Endothelial cell of umbilical vein (primary cell): ENCODE results near the gene GALNT2. TPM values are rescaled to one million over a fixed set of nuclear protein-coding genes. Genes with fewer than 3 reads are reported as not detected.

Source experiments
- BruUV-seq: library from RNA; stranded (reverse); fragments of 400-500 nt; replicated peaks from 2 replicates; lab custom pipeline; 2021; lab: Mats Ljungman, UMichigan
- CTCF ChIA-PET: fragments of 300-600, 350-600 bp; sonication (Branson Sonifier 250); formaldehyde crosslinking; loops from one replicate; lab custom pipeline; 2021; ENCODE audit warnings: antibody characterized with exemption, inconsistent platforms; lab: Charles Lee
- POLR2A ChIA-PET: fragments of 300-600, 350-600 bp; sonication (Branson Sonifier 250); formaldehyde crosslinking; loops from one replicate; lab custom pipeline; 2021; ENCODE audit warnings: antibody characterized with exemption, inconsistent platforms; lab: Charles Lee
- DNase-seq: peaks from one replicate; pipeline ENCODE4 v3.0.0-alpha.2; 2011; ENCODE audit warnings: low read depth, low spot score
- FAIRE-seq: peaks from 2 replicates; lab custom pipeline; 2011; peaks lifted over from hg19 to GRCh38; lab: Jason Lieb, UNC
- H2AFZ ChIP-seq: 2 replicates; pipeline ENCODE4 v1.6.0; 2012; ENCODE audit warnings: low read depth, low read length, control low read depth, inconsistent platforms
- H3K27ac ChIP-seq: 2 replicates; pipeline ENCODE4 v1.5.1; 2011; ENCODE audit warnings: low read depth, mild to moderate bottlenecking, control low read depth, low read length, moderate library complexity; ENCODE audit not compliant: insufficient read depth
- H3K27me3 ChIP-seq, 2 experiments: 2 replicates each; pipeline versions ENCODE4 v1.6.0 to v1.6.1; 2011; ENCODE audit warnings: low read length in 2 of 2, mixed read lengths in 1 of 2; ENCODE audit not compliant: control insufficient read depth in 2 of 2, insufficient read depth in 2 of 2
- H3K36me3 ChIP-seq, 2 experiments: 2 replicates in 1 of 2; 3 replicates in 1 of 2; pipeline ENCODE4 v1.5.1; 2011; ENCODE audit warnings: low read length in 2 of 2, mild to moderate bottlenecking in 1 of 2, moderate library complexity in 1 of 2; ENCODE audit not compliant: control insufficient read depth in 2 of 2, insufficient read depth in 2 of 2; ENCODE audit errors: extremely low read depth in 1 of 2
- H3K4me1 ChIP-seq: 3 replicates; pipeline ENCODE4 v1.5.1; 2011; ENCODE audit warnings: mild to moderate bottlenecking, low read length; ENCODE audit not compliant: control insufficient read depth, insufficient read depth; ENCODE audit errors: extremely low read depth
- H3K4me2 ChIP-seq: 2 replicates; pipeline ENCODE4 v1.6.1; 2011; ENCODE audit warnings: low read length, control low read depth, mixed read lengths; ENCODE audit not compliant: insufficient read depth
- H3K4me3 ChIP-seq, 3 experiments: fragments of 200-600 bp in 1 of 3; sonication (generic), shearing (Covaris generic) in 1 of 3; replicated peaks in 1 of 3; 2 replicates each; pipeline ENCODE4 v1.5.1; 2011 to 2016; ENCODE audit warnings: control low read depth in 3 of 3, low read length in 3 of 3, mild to moderate bottlenecking in 2 of 3, inconsistent platforms in 1 of 3, low read depth in 1 of 3, moderate library complexity in 1 of 3; ENCODE audit not compliant: insufficient read depth in 1 of 3
- H3K79me2 ChIP-seq: 2 replicates; pipeline ENCODE4 v1.6.0; 2012; ENCODE audit warnings: low read length, inconsistent platforms; ENCODE audit not compliant: control insufficient read depth, insufficient read depth
- H3K9ac ChIP-seq: replicated peaks from 2 replicates; pipeline ENCODE3; 2011; ENCODE audit warnings: low read length, control low read depth; ENCODE audit not compliant: insufficient read depth; ENCODE audit errors: extremely low read depth
- H3K9me1 ChIP-seq: replicated peaks from 3 replicates; pipeline ENCODE4 v1.6.0; 2011; ENCODE audit warnings: mild to moderate bottlenecking, low read length; ENCODE audit not compliant: control insufficient read depth, insufficient read depth; ENCODE audit errors: extremely low read depth
- H3K9me3 ChIP-seq: replicated peaks from 2 replicates; pipeline ENCODE4 v1.5.1; 2012; ENCODE audit warnings: low read length, inconsistent platforms; ENCODE audit not compliant: control insufficient read depth, insufficient read depth
- H4K20me1 ChIP-seq: replicated peaks from 2 replicates; pipeline ENCODE3; 2011; ENCODE audit warnings: mild to moderate bottlenecking, low read length; ENCODE audit not compliant: control insufficient read depth, insufficient read depth; ENCODE audit errors: extremely low read depth
- EZH2 ChIP-seq: IDR thresholded peaks from 2 replicates; pipeline ENCODE4 v1.6.1; 2012; ENCODE audit warnings: borderline replicate concordance, low read depth, mild to moderate bottlenecking, moderate library complexity, low read length, inconsistent platforms; ENCODE audit not compliant: severe bottlenecking
- FOS ChIP-seq: IDR thresholded peaks from 2 replicates; pipeline ENCODE4 v1.6.1; 2011; ENCODE audit warnings: mild to moderate bottlenecking, low read length, moderate library complexity, borderline replicate concordance; ENCODE audit not compliant: insufficient read depth
- GATA2 ChIP-seq: IDR thresholded peaks from 2 replicates; pipeline ENCODE4 v1.7.0; 2011; ENCODE audit warnings: low read depth, mild to moderate bottlenecking, moderate library complexity, mixed read lengths, low read length; ENCODE audit not compliant: insufficient read length, insufficient read depth
- JUN ChIP-seq: IDR thresholded peaks from 2 replicates; pipeline ENCODE4 v1.6.1; 2011; ENCODE audit warnings: borderline replicate concordance, low read depth; ENCODE audit not compliant: insufficient read length, insufficient read depth
- MAX ChIP-seq: IDR thresholded peaks from 2 replicates; pipeline ENCODE4 v1.6.1; 2011; ENCODE audit not compliant: insufficient read depth, insufficient read length
- MYC ChIP-seq: IDR thresholded peaks from one replicate; pipeline ENCODE4 v1.6.1; 2011; ENCODE audit warnings: mild to moderate bottlenecking, low read depth, low read length
- POLR2A ChIP-seq: IDR thresholded peaks from 2 replicates; pipeline ENCODE4 v1.6.1; 2012; ENCODE audit warnings: low read depth, mild to moderate bottlenecking, control low read depth, low read length
- POLR2AphosphoS5 ChIP-seq: IDR thresholded peaks from 2 replicates; pipeline ENCODE4 v1.6.1; 2012; ENCODE audit warnings: low read depth, mild to moderate bottlenecking, control low read depth, low read length, moderate library complexity; ENCODE audit not compliant: insufficient read depth
- dilution Hi-C: fragments of 300-500 bp; cut with MboI; formaldehyde crosslinking; loops from one replicate; pipeline ENCODE4 v1.15.0; 2019; ENCODE audit warnings: low sequenced_read_pairs; ENCODE audit not compliant: extremely low pct_ligation_motif_present
- intact Hi-C: fragments of 100-400 bp; cut with micrococcal nuclease; formaldehyde crosslinking; loops from one replicate; pipeline ENCODE4 v1.10.0; 2022
- polyA plus RNA-seq, 4 experiments: library from polyadenylated mRNA; depleted of rRNA in 3 of 4; stranded (reverse) in 3 of 4; unstranded in 1 of 4; fragments of >200 nt; gene quantifications; 2 replicates each; pipeline versions ENCODE4 v1.2.1 to v1.2.3, GENCODE V29; 2011 to 2012; ENCODE audit warnings: missing spikeins in 1 of 4
- total RNA-seq: library from RNA; stranded (reverse); gene quantifications from 2 replicates; pipeline ENCODE4 v1.2.3, GENCODE V29; 2021
- TF ChIP-seq, protein P1 (sequence below), 2 donors: IDR thresholded peaks; 1 replicate in 1 of 2; 2 replicates in 1 of 2; pipeline ENCODE4 v1.5.1; 2011; ENCODE audit warnings: low read length in 2 of 2, mild to moderate bottlenecking in 2 of 2, moderate library complexity in 2 of 2, control low read depth in 1 of 2, inconsistent platforms in 1 of 2, low read depth in 1 of 2; ENCODE audit not compliant: insufficient read depth in 1 of 2; ENCODE audit errors: extremely low read depth in 1 of 2

GALNT2 gene
- total and polyA plus RNA-seq, 2 donors (not counting 3 experiments of a cell fraction or from before 2014, with no cell fraction given) = 56.3 to 77.5 TPM

DNA sequence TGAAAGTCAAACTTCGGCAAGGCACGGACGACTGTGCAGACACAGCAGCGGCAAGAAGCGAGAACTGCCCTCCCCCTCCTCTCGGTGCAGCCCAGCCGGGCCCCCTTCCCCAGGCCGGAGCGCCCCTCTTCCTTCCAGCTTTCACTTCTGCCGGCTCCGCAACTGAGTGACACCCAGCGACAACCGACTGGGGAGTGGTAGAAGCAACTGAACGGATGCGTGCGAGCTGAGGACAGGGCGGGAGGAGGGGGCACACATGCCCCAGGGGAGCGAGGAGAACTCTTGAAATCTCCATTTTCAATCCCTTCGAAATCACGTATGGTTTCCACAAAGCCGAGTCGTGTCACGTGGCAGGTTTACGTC, 212.5 kb downstream of the GALNT2 start:
- BruUV-seq = no TSS peak
- DNase-seq = no peak
- dilution Hi-C loops = no loop called here
- Histone ChIP-seq H3K79me2 (no peaks in the 10 kb centered on the region), H3K27ac (no peak overlapping the region), H2AFZ (no peak overlapping the region), H3K9me3 (no peaks in the 10 kb centered on the region), H3K36me3 (peaks cover 0 to 5% of the 10 kb centered on the region in 2 experiments), H3K27me3 (no peaks in the 10 kb centered on the region), H3K4me2 (no peak overlapping the region), H3K4me3 (no peak overlapping the region), H4K20me1 (no peaks in the 10 kb centered on the region), H3K4me1 (peaks cover 6% of the 10 kb centered on the region), H3K9me1 (no peaks in the 10 kb centered on the region), H3K9ac (no peak overlapping the region)
- ChIA-PET POLR2A (no interaction called here), CTCF (no interaction called here)
- TF ChIP-seq GATA2 = no peak
- TF ChIP-seq MAX = no peak
- TF ChIP-seq JUN = no peak
- no peak for TF ChIP-seq POLR2A
- TF ChIP-seq MYC = no peak
- TF ChIP-seq FOS = no peak
- intact Hi-C loops = no loop called here
- FAIRE-seq = no peak

- no peak for DNase-seq
- intact Hi-C loops (no loop called here), dilution Hi-C loops (no loop called here)
- no peaks in the 10 kb centered on the region for H3K79me2 ChIP-seq
- H3K9me1 ChIP-seq = no peaks in the 10 kb centered on the region
- TF ChIP-seq, protein P1, sequence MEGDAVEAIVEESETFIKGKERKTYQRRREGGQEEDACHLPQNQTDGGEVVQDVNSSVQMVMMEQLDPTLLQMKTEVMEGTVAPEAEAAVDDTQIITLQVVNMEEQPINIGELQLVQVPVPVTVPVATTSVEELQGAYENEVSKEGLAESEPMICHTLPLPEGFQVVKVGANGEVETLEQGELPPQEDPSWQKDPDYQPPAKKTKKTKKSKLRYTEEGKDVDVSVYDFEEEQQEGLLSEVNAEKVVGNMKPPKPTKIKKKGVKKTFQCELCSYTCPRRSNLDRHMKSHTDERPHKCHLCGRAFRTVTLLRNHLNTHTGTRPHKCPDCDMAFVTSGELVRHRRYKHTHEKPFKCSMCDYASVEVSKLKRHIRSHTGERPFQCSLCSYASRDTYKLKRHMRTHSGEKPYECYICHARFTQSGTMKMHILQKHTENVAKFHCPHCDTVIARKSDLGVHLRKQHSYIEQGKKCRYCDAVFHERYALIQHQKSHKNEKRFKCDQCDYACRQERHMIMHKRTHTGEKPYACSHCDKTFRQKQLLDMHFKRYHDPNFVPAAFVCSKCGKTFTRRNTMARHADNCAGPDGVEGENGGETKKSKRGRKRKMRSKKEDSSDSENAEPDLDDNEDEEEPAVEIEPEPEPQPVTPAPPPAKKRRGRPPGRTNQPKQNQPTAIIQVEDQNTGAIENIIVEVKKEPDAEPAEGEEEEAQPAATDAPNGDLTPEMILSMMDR (IDR thresholded peaks at IDR 0.05; ENCODE audit: extremely low read depth in 1 of 2, insufficient read depth in 1 of 2, low read depth in 1 of 2, low read length in 2 of 2) = no peak
- TF ChIP-seq GATA2 (no peak), POLR2A (no peak), EZH2 (no peak), FOS (no peak), MAX (no peak), MYC (no peak), JUN (no peak), POLR2AphosphoS5 (no peak)
- no peak overlapping the region for H3K27ac ChIP-seq
- H3K4me1 ChIP-seq = peaks cover 5% of the 10 kb centered on the region
- no peak overlapping the region for H2AFZ ChIP-seq
- H3K9me3 ChIP-seq = no peaks in the 10 kb centered on the region
- H4K20me1 ChIP-seq = no peaks in the 10 kb centered on the region
- no peak for FAIRE-seq
- no peak overlapping the region for H3K4me2 ChIP-seq
- no peak overlapping the region for H3K4me3 ChIP-seq
- CTCF ChIA-PET = no interaction called here
- no peaks in the 10 kb centered on the region for H3K27me3 ChIP-seq
- no peak overlapping the region for H3K9ac ChIP-seq
- TSS peak; percentile 24 for BruUV-seq
- peaks cover 0 to 5% of the 10 kb centered on the region in 2 experiments for H3K36me3 ChIP-seq
- POLR2A ChIA-PET = no interaction called here
Observed at GRCh38 chr1:230280054-230280795, 213.2 kb downstream of the GALNT2 start.
